A549 (cell line): ENCODE measurements around the gene TAF1L. TPM values are rescaled to one million over a fixed set of nuclear protein-coding genes. Genes with fewer than 3 reads are reported as not detected.

ENCODE experiments used
- ATAC-seq, 2 experiments: fragments of 200-7000 bp in 1 of 2; fragments of >200 bp in 1 of 2; cut with Nextera tagmentation in 1 of 2; cut with Tn5 transposase in 1 of 2; 3 replicates each; pipeline versions ENCODE4 v1.8.0 to v1.9.1; 2018 to 2020; ENCODE audit warnings: mild to moderate bottlenecking in 1 of 2, moderate library complexity in 1 of 2
- CTCF ChIA-PET: fragments of 300-600 bp; sonication (Branson Sonifier 250); formaldehyde crosslinking; extraction: SDS; loops from one replicate; lab custom pipeline; 2021; ENCODE audit warnings: antibody characterized with exemption, inconsistent platforms; lab: Yijun Ruan, JAX
- POLR2A ChIA-PET: fragments of 350-600 bp; formaldehyde crosslinking; extraction: SDS; loops from one replicate; lab custom pipeline; 2021; ENCODE audit warnings: antibody characterized with exemption, inconsistent platforms; lab: Yijun Ruan, JAX
- DNase-seq, 2 experiments: peaks; one replicate each; pipeline versions ENCODE4 v3.0.0 to v3.0.0-alpha.2; 2011 to 2016; ENCODE audit warnings: low read depth in 1 of 2, low spot score in 1 of 2
- FAIRE-seq: peaks from 2 replicates; lab custom pipeline; 2011; peaks lifted over from hg19 to GRCh38; lab: Jason Lieb, UNC
- H3K27ac ChIP-seq, 2 experiments: fragments of >200 bp; sonication (Bioruptor Twin); formaldehyde crosslinking; 3 replicates each; pipeline ENCODE4 v1.5.1; 2016 to 2017
- H3K4me1 ChIP-seq: fragments of >200 bp; sonication (Bioruptor Twin); formaldehyde crosslinking; 3 replicates; pipeline ENCODE4 v1.6.1; 2016
- H3K4me2 ChIP-seq: fragments of >200 bp; sonication (Bioruptor Twin); formaldehyde crosslinking; 3 replicates; pipeline ENCODE4 v1.6.1; 2016
- H3K4me3 ChIP-seq: fragments of >200 bp; sonication (Bioruptor Twin); formaldehyde crosslinking; 3 replicates; pipeline ENCODE4 v1.5.1; 2016
- H3K9me3 ChIP-seq: fragments of >200 bp; sonication (Bioruptor Twin); formaldehyde crosslinking; 3 replicates; pipeline ENCODE4 v1.6.1; 2016
- CBX8 ChIP-seq: fragments of 200-600 bp; sonication (generic); IDR thresholded peaks from 2 replicates; pipeline ENCODE4 v1.6.1; 2016
- CEBPB ChIP-seq, 2 experiments: fragments of >200 bp in 1 of 2; sonication (Bioruptor Twin) in 1 of 2; formaldehyde crosslinking in 1 of 2; IDR thresholded peaks; 2 replicates each; pipeline ENCODE4 v1.6.1; 2012 to 2016
- EHMT2 ChIP-seq: fragments of 200-600 bp; sonication (generic); IDR thresholded peaks from 2 replicates; pipeline ENCODE4 v1.6.1; 2016; ENCODE audit warnings: antibody characterized with exemption, low read depth, mild to moderate bottlenecking, moderate library complexity
- EP300 ChIP-seq, 2 experiments: fragments of >200 bp; sonication (Bioruptor Twin); formaldehyde crosslinking; IDR thresholded peaks; 2 replicates in 1 of 2; 3 replicates in 1 of 2; pipeline ENCODE4 v1.6.1; 2016 to 2017
- ESRRA ChIP-seq: fragments of 150-350 bp; IDR thresholded peaks from 2 replicates; pipeline ENCODE4 v1.6.1; 2014; ENCODE audit warnings: mild to moderate bottlenecking, low read length, borderline replicate concordance
- FOSL2 ChIP-seq, 2 experiments: fragments of 450-650 bp in 1 of 2; fragments of >200 bp in 1 of 2; sonication (Bioruptor Twin) in 1 of 2; formaldehyde crosslinking; IDR thresholded peaks; 2 replicates each; pipeline versions ENCODE4 v1.5.0 to v1.6.1; 2016 to 2020; ENCODE audit warnings: mild to moderate bottlenecking in 1 of 2, moderate library complexity in 1 of 2
- FOXS1 ChIP-seq: fragments of 250-450 bp; sonication (Bioruptor Pico); IDR thresholded peaks from 2 replicates; pipeline ENCODE4 v1.5.0; 2020; ENCODE audit warnings: mild to moderate bottlenecking, moderate library complexity
- HOXB5 ChIP-seq: fragments of 250-450 bp; sonication (Bioruptor Pico); IDR thresholded peaks from 2 replicates; pipeline ENCODE4 v1.5.0; 2020; ENCODE audit warnings: mild to moderate bottlenecking, moderate library complexity
- JUNB ChIP-seq: fragments of >200 bp; sonication (Bioruptor Twin); formaldehyde crosslinking; IDR thresholded peaks from 2 replicates; pipeline ENCODE4 v1.6.1; 2016
- KDM1A ChIP-seq: fragments of 200-600 bp; sonication (generic); IDR thresholded peaks from 2 replicates; pipeline ENCODE4 v1.6.1; 2016; ENCODE audit warnings: low read depth, mild to moderate bottlenecking
- MAFK ChIP-seq: fragments of 450-650 bp; IDR thresholded peaks from 2 replicates; pipeline ENCODE4 v1.6.1; 2014; ENCODE audit not compliant: partially characterized antibody
- MAZ ChIP-seq: fragments of 150-350 bp; IDR thresholded peaks from 2 replicates; pipeline ENCODE4 v1.6.1; 2014; ENCODE audit warnings: antibody characterized with exemption, low read depth, low read length, borderline replicate concordance
- NFE2L2 ChIP-seq: fragments of 150-350 bp; conservative IDR thresholded peaks from 2 replicates; pipeline ENCODE4 v1.6.1; 2014; ENCODE audit warnings: low read length
- PHF8 ChIP-seq: fragments of 200-600 bp; sonication (generic); IDR thresholded peaks from 2 replicates; pipeline ENCODE4 v1.6.1; 2016; ENCODE audit warnings: low read depth, mild to moderate bottlenecking, antibody characterized with exemption, moderate library complexity, borderline replicate concordance
- RARB ChIP-seq: fragments of 250-450 bp; sonication (Bioruptor Pico); IDR thresholded peaks from 2 replicates; pipeline ENCODE4 v1.8.0; 2021; ENCODE audit warnings: mild to moderate bottlenecking, moderate library complexity
- RNF2 ChIP-seq: fragments of 200-600 bp; sonication (generic); IDR thresholded peaks from 2 replicates; pipeline ENCODE4 v1.6.1; 2016; ENCODE audit warnings: low read depth, mild to moderate bottlenecking, antibody characterized with exemption, moderate library complexity, borderline replicate concordance
- SMC3 ChIP-seq: fragments of >200 bp; sonication (Bioruptor Twin); formaldehyde crosslinking; IDR thresholded peaks from 3 replicates; pipeline ENCODE4 v1.6.1; 2018; ENCODE audit warnings: inconsistent platforms
- ZFP36 ChIP-seq: fragments of 450-650 bp; IDR thresholded peaks from 2 replicates; pipeline ENCODE4 v1.6.1; 2014; ENCODE audit warnings: borderline replicate concordance; ENCODE audit not compliant: partially characterized antibody
- WGBS: methylation state at CpG from one replicate; pipeline ENCODE4 v1.1.6; 2017; ENCODE audit errors: missing lambda C conversion rate; 5-methylcytosine and 5-hydroxymethylcytosine counted together
- polyA plus RNA-seq, 4 experiments: library from polyadenylated mRNA; depleted of rRNA in 3 of 4; stranded (reverse); fragments of >200 nt; fragmentation: RNase III in 1 of 4; extraction: RNeasy Plus Mini Kit Qiagen cat#74134 plus additional on column Dnase treatment in 1 of 4; gene quantifications; 2 replicates in 3 of 4; 3 replicates in 1 of 4; pipeline ENCODE4 v1.2.3, GENCODE V29; 2011 to 2017
- TF ChIP-seq, protein P1 (sequence below): fragments of >200 bp; sonication (Bioruptor Twin); formaldehyde crosslinking; IDR thresholded peaks from 3 replicates; pipeline ENCODE4 v1.5.1; 2016
- TF ChIP-seq, protein P2 (sequence below): fragments of 200-600 bp; sonication (generic); IDR thresholded peaks from 2 replicates; pipeline ENCODE4 v1.6.1; 2016; ENCODE audit warnings: antibody characterized with exemption, mild to moderate bottlenecking, moderate library complexity
- TF ChIP-seq, protein P3 (sequence below): fragments of 250-450 bp; sonication (Bioruptor Pico); IDR thresholded peaks from 2 replicates; pipeline ENCODE4 v1.5.0; 2020; ENCODE audit warnings: low read depth, mild to moderate bottlenecking, moderate library complexity
- TF ChIP-seq, protein P4 (sequence below): IDR thresholded peaks from 2 replicates; pipeline ENCODE4 v1.6.1; 2012; ENCODE audit warnings: low read depth, borderline replicate concordance
- TF ChIP-seq, protein P5 (sequence below): IDR thresholded peaks from 2 replicates; pipeline ENCODE4 v1.6.1; 2012
- TF ChIP-seq, protein P6 (sequence below): fragments of 450-650 bp; IDR thresholded peaks from 2 replicates; pipeline ENCODE4 v1.6.1; 2014; ENCODE audit warnings: antibody characterized with exemption

Gene TAF1L
- polyA plus RNA-seq, 2 of the 4 experiments (the other 2 are of a cell fraction), result 0.03 TPM; not detected in 1

DNA sequence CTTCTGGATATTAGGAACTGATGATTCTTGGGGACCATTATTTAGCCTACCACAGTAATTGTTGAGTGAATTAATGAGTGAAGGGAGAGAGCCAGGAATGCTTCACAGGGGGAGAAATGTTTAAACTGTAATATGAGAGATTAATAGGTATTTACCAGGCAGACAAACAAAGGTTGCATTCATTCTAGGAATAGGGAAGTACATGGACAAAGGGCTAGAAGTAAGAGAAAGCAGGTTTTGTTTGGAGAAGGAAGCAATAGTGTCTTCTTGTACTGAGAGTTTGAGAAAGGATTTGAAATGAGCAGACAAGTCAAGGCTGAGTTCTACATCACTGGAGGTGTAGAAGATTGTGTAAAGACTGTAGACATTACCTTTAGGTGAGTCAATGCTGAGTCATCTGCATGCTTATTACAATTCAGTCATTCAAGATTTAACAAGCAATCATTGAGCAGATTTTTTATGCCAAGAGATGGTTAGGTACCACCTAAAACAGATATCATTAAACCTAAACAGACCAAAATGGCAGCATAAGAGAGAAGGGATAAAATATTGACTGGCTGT lies 8.0 kb downstream of the TAF1L start:
- peak in 1 of 2 experiments; percentile 45 for DNase-seq
- no peaks in the 10 kb centered on the region for H3K9me3 ChIP-seq
- POLR2A ChIA-PET, result no interaction called here
- peaks cover 9% of the 10 kb centered on the region; the same call in 2 of the 3 replicates for H3K4me1 ChIP-seq
- FAIRE-seq, result peak; percentile 39
- no peak overlapping the region for H3K4me2 ChIP-seq
- CTCF ChIA-PET, result no interaction called here
- no peak overlapping the region for H3K4me3 ChIP-seq
- peak overlapping the region in 1 of 2 experiments; percentile 35; a peak in 1 of 6 replicates for H3K27ac ChIP-seq
- TF ChIP-seq FOXS1 (CRISPR knock-in tag), result no peak
- peak; percentile 62 for TF ChIP-seq MAFK
- no peak for TF ChIP-seq EP300 (IDR thresholded peaks at IDR 0.05)
- TF ChIP-seq FOSL2 (IDR thresholded peaks at IDR 0.05), result 0 out of 2 replicates have a peak, but pooled peaks have one; percentile 14
- TF ChIP-seq FOSL2 (CRISPR knock-in tag; IDR thresholded peaks at IDR 0.05), result 0 out of 2 replicates have a peak, but pooled peaks have one; percentile 5
- TF ChIP-seq, protein P1, sequence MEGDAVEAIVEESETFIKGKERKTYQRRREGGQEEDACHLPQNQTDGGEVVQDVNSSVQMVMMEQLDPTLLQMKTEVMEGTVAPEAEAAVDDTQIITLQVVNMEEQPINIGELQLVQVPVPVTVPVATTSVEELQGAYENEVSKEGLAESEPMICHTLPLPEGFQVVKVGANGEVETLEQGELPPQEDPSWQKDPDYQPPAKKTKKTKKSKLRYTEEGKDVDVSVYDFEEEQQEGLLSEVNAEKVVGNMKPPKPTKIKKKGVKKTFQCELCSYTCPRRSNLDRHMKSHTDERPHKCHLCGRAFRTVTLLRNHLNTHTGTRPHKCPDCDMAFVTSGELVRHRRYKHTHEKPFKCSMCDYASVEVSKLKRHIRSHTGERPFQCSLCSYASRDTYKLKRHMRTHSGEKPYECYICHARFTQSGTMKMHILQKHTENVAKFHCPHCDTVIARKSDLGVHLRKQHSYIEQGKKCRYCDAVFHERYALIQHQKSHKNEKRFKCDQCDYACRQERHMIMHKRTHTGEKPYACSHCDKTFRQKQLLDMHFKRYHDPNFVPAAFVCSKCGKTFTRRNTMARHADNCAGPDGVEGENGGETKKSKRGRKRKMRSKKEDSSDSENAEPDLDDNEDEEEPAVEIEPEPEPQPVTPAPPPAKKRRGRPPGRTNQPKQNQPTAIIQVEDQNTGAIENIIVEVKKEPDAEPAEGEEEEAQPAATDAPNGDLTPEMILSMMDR, result no peak
- peak; percentile 32; the same call in 1 of the 2 replicates for TF ChIP-seq JUNB
- TF ChIP-seq, all 56 proteins: peak for 3
- no peak for ATAC-seq

DNA sequence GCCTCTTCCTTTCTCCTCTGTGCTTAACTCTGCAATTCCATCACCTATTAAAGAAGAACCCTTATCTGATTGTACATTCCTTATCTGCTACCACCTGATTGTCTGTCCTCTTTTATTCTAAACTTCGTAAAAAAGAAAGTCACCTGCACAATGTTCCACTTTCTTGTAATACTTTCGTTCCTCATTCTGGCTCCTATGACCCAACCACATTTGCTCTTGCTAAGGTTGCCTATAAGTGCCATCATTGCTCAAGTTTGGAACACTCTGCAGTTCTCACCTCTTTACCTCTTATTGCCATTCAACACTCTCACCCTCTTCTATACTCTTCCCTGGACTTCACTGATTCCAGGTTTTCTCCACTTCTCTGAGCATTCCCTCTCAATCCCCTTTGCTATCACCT lies 10.1 kb downstream of the TAF1L start:
- Histone ChIP-seq H3K4me3 (no peak overlapping the region), H3K4me2 (no peak overlapping the region), H3K4me1 (peaks cover 9% of the 10 kb centered on the region; the same call in 2 of the 3 replicates), H3K9me3 (no peaks in the 10 kb centered on the region), H3K27ac (no peak overlapping the region)
- no peak for FAIRE-seq
- no peak for ATAC-seq
- POLR2A ChIA-PET, result no interaction called here
- DNase-seq, result no peak
- TF ChIP-seq JUNB, result no peak
- no peak for TF ChIP-seq RARB (CRISPR knock-in tag)
- no peak for TF ChIP-seq SMC3
- no peak for TF ChIP-seq PHF8
- TF ChIP-seq, protein P2, sequence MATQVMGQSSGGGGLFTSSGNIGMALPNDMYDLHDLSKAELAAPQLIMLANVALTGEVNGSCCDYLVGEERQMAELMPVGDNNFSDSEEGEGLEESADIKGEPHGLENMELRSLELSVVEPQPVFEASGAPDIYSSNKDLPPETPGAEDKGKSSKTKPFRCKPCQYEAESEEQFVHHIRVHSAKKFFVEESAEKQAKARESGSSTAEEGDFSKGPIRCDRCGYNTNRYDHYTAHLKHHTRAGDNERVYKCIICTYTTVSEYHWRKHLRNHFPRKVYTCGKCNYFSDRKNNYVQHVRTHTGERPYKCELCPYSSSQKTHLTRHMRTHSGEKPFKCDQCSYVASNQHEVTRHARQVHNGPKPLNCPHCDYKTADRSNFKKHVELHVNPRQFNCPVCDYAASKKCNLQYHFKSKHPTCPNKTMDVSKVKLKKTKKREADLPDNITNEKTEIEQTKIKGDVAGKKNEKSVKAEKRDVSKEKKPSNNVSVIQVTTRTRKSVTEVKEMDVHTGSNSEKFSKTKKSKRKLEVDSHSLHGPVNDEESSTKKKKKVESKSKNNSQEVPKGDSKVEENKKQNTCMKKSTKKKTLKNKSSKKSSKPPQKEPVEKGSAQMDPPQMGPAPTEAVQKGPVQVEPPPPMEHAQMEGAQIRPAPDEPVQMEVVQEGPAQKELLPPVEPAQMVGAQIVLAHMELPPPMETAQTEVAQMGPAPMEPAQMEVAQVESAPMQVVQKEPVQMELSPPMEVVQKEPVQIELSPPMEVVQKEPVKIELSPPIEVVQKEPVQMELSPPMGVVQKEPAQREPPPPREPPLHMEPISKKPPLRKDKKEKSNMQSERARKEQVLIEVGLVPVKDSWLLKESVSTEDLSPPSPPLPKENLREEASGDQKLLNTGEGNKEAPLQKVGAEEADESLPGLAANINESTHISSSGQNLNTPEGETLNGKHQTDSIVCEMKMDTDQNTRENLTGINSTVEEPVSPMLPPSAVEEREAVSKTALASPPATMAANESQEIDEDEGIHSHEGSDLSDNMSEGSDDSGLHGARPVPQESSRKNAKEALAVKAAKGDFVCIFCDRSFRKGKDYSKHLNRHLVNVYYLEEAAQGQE, result no peak
- CTCF ChIA-PET, result no interaction called here
- WGBS, result 26% methylated on average over 2 of the region's 2 CpGs

DNA sequence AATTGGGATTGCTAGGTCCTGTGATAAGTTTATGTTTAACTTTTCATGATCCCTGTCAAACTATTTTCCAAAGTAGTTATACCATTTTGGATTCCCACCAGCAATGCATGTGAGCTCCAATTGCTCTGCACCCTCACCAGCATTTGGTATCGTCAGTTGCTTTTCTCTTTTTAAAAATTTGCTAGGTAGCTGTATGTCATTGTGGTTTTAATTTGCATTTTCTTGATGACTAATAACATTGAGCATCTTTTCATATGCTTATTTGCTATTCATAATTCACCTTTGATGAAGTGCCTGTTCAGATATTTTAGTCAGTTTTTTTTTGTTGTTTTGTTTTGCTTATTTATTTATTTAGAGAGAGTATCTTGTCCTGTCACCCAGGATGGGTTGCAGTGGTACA lies 12.5 kb downstream of the TAF1L start:
- POLR2A ChIA-PET, result no interaction called here
- WGBS, result 8% methylated on average over 1 of the region's 1 CpG
- DNase-seq (no peak), FAIRE-seq (peak; percentile 43), ATAC-seq (no peak)
- CTCF ChIA-PET, result interaction anchor here (0.6 kb wide), 1 partner anchor 28 kb away, joined by 4 read pairs; no protein-coding TSS in a partner anchor
- Histone ChIP-seq H3K4me2 (no peak overlapping the region), H3K9me3 (no peaks in the 10 kb centered on the region), H3K4me3 (no peak overlapping the region), H3K27ac (no peak overlapping the region), H3K4me1 (peaks cover 6% of the 10 kb centered on the region; the same call in 2 of the 3 replicates)
- TF ChIP-seq ESRRA (no peak), NFE2L2 (no peak), MAZ (no peak), HOXB5 (CRISPR knock-in tag) (no peak), KDM1A (no peak), ZFP36 (no peak), CEBPB (IDR thresholded peaks at IDR 0.05) (no peak), EHMT2 (no peak), RNF2 (no peak), CBX8 (no peak), FOXS1 (CRISPR knock-in tag) (no peak), RARB (CRISPR knock-in tag) (no peak)
- TF ChIP-seq, protein P3, sequence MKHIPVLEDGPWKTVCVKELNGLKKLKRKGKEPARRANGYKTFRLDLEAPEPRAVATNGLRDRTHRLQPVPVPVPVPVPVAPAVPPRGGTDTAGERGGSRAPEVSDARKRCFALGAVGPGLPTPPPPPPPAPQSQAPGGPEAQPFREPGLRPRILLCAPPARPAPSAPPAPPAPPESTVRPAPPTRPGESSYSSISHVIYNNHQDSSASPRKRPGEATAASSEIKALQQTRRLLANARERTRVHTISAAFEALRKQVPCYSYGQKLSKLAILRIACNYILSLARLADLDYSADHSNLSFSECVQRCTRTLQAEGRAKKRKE, result no peak
- TF ChIP-seq, protein P4, sequence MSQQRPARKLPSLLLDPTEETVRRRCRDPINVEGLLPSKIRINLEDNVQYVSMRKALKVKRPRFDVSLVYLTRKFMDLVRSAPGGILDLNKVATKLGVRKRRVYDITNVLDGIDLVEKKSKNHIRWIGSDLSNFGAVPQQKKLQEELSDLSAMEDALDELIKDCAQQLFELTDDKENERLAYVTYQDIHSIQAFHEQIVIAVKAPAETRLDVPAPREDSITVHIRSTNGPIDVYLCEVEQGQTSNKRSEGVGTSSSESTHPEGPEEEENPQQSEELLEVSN, result no peak
- TF ChIP-seq, protein P5, sequence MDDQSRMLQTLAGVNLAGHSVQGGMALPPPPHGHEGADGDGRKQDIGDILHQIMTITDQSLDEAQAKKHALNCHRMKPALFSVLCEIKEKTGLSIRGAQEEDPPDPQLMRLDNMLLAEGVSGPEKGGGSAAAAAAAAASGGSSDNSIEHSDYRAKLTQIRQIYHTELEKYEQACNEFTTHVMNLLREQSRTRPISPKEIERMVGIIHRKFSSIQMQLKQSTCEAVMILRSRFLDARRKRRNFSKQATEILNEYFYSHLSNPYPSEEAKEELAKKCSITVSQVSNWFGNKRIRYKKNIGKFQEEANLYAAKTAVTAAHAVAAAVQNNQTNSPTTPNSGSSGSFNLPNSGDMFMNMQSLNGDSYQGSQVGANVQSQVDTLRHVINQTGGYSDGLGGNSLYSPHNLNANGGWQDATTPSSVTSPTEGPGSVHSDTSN, result no peak
- TF ChIP-seq, protein P6, sequence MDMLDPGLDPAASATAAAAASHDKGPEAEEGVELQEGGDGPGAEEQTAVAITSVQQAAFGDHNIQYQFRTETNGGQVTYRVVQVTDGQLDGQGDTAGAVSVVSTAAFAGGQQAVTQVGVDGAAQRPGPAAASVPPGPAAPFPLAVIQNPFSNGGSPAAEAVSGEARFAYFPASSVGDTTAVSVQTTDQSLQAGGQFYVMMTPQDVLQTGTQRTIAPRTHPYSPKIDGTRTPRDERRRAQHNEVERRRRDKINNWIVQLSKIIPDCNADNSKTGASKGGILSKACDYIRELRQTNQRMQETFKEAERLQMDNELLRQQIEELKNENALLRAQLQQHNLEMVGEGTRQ, result no peak
